Immature natural killer cell (primary cell): ENCODE results near the gene CCDC137. TPM values are rescaled to one million over a fixed set of nuclear protein-coding genes. Genes with fewer than 3 reads are reported as not detected.
A peak's percentile ranks its signal among the peaks of the same experiment; 100 is the strongest.

Source experiments
- DNase-seq, 3 donors: peaks; one replicate each; pipeline ENCODE4 v3.0.0; 2022; ENCODE audit warnings: mixed read lengths in 1 of 3
- H3K27ac Mint-ChIP-seq, 6 donors: one replicate each; pipeline ENCODE4 v1.8.0; 2020; ENCODE audit warnings: mixed read lengths in 6 of 6, mild to moderate bottlenecking in 5 of 6, inconsistent platforms in 4 of 6, moderate library complexity in 3 of 6
- H3K27me3 Mint-ChIP-seq, 3 donors: one replicate each; pipeline ENCODE4 v1.8.0; 2020 to 2021; ENCODE audit warnings: low read depth in 3 of 3, mild to moderate bottlenecking in 3 of 3, mixed read lengths in 3 of 3, moderate library complexity in 3 of 3, inconsistent platforms in 1 of 3
- H3K36me3 Mint-ChIP-seq, 3 donors: one replicate each; pipeline ENCODE4 v1.8.0; 2020; ENCODE audit warnings: mixed read lengths in 3 of 3, inconsistent platforms in 2 of 3, mild to moderate bottlenecking in 2 of 3
- H3K4me1 Mint-ChIP-seq, 2 donors: one replicate each; pipeline ENCODE4 v1.8.0; 2020; ENCODE audit warnings: inconsistent platforms in 2 of 2, mild to moderate bottlenecking in 2 of 2, mixed read lengths in 2 of 2, moderate library complexity in 1 of 2
- H3K4me3 Mint-ChIP-seq, 5 donors: one replicate each; pipeline ENCODE4 v1.8.0; 2020; ENCODE audit warnings: mild to moderate bottlenecking in 5 of 5, mixed read lengths in 5 of 5, inconsistent platforms in 3 of 5, moderate library complexity in 3 of 5
- H3K9me3 Mint-ChIP-seq, 6 donors: one replicate each; pipeline ENCODE4 v1.8.0; 2020; ENCODE audit warnings: mild to moderate bottlenecking in 6 of 6, mixed read lengths in 6 of 6, inconsistent platforms in 4 of 6, moderate library complexity in 3 of 6
- polyA plus RNA-seq, 3 donors: library from polyadenylated mRNA; unstranded; fragments of 300-500 nt; fragmentation: Illumina TruSeq; gene quantifications; one replicate each; pipeline ENCODE4 v1.2.3, GENCODE V29; 2021

The CCDC137 gene
- polyA plus RNA-seq, 3 donors from 2014 or later = 1.8 to 21.7 (median 6.1) TPM

DNA sequence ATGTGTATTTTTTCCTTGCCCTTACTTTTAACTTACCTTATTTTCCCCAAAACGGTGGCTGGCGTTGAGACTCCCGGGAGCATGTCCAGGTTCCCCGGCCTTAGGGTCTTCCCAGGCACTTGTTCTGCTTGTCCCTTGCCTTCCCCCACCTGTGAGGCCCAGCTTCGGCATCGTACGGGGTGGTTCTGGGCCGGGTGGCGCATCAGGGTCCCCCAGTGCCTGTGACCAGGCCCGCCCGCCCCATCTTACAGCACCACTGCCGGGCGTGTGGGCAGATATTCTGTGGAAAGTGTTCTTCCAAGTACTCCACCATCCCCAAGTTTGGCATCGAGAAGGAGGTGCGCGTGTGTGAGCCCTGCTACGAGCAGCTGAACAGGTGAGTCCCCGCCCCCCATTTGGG lies 24.7 kb downstream of the CCDC137 start:
- no peaks in the 10 kb centered on the region for H3K9me3 Mint-ChIP-seq
- peaks cover 2 to 6% (median 5%) of the 10 kb centered on the region in 3 donors for H3K36me3 Mint-ChIP-seq
- no peak overlapping the region for H3K4me3 Mint-ChIP-seq
- DNase-seq = no peak
- H3K27ac Mint-ChIP-seq = no peak overlapping the region
- H3K4me1 Mint-ChIP-seq = peaks cover 3 to 13% of the 10 kb centered on the region in 2 donors
- peaks cover 2 to 10% (median 3%) of the 10 kb centered on the region in 3 donors for H3K27me3 Mint-ChIP-seq

- DNase-seq = no peak
- Mint-ChIP-seq H3K4me1 (peaks cover 0 to 11% of the 10 kb centered on the region in 2 donors), H3K27me3 (peaks cover 1 to 10% (median 2%) of the 10 kb centered on the region in 3 donors), H3K4me3 (no peak overlapping the region), H3K27ac (no peak overlapping the region), H3K36me3 (peaks cover 0 to 5% (median 4%) of the 10 kb centered on the region in 3 donors), H3K9me3 (no peaks in the 10 kb centered on the region)
Measured at GRCh38 chr17:81691608-81692007, 25.1 kb downstream of the CCDC137 start.

- no peaks in the 10 kb centered on the region for H3K9me3 Mint-ChIP-seq
- no peak overlapping the region for H3K4me3 Mint-ChIP-seq
- peaks cover 0 to 6% of the 10 kb centered on the region in 2 donors for H3K4me1 Mint-ChIP-seq
- H3K36me3 Mint-ChIP-seq = peaks cover 0 to 14% (median 4%) of the 10 kb centered on the region in 3 donors
- peaks cover 2 to 10% (median 3%) of the 10 kb centered on the region in 3 donors for H3K27me3 Mint-ChIP-seq
- no peak overlapping the region for H3K27ac Mint-ChIP-seq
- DNase-seq = no peak
Measured at GRCh38 chr17:81693509-81694210, 27.1 kb downstream of the CCDC137 start.

GRCh38 chr17:81694810-81695209 lies 28.3 kb downstream of the CCDC137 start:
- H3K36me3 Mint-ChIP-seq = peaks cover 0 to 14% (median 0%) of the 10 kb centered on the region in 3 donors
- H3K27ac Mint-ChIP-seq = no peak overlapping the region
- H3K4me3 Mint-ChIP-seq = no peak overlapping the region
- DNase-seq = no peak
- no peaks in the 10 kb centered on the region for H3K9me3 Mint-ChIP-seq
- peaks cover 2 to 6% (median 3%) of the 10 kb centered on the region in 3 donors for H3K27me3 Mint-ChIP-seq
- H3K4me1 Mint-ChIP-seq = no peaks in the 10 kb centered on the region

DNA sequence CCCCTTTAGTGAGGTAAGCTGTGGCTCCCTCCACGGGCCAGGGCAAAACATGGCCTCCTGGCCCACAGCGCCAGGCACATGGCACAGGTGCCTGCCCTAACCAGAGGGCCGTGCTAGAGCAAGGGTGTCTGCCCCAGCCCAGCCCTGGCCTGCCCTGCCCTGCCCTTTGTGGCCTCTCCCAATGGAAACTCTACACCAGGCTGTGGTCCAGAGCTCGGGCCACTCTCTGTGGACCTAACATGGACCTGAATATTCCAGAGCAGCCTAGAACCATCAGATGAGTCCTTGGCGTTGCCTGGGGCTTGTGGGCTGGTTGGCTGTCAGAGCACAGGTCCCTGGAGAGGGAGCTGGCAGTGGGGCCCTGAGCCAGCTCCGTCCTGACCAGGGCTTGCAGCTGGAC lies 28.7 kb downstream of the CCDC137 start:
- Mint-ChIP-seq H3K4me3 (no peak overlapping the region), H3K27ac (no peak overlapping the region), H3K27me3 (peaks cover 2 to 3% (median 3%) of the 10 kb centered on the region in 3 donors), H3K9me3 (no peaks in the 10 kb centered on the region), H3K36me3 (peaks cover 0 to 14% (median 0%) of the 10 kb centered on the region in 3 donors), H3K4me1 (no peaks in the 10 kb centered on the region)
- no peak for DNase-seq

- Mint-ChIP-seq H3K4me3 (no peak overlapping the region), H3K4me1 (peaks cover under 1 to 1% of the 10 kb centered on the region in 2 donors), H3K27me3 (peaks cover 2 to 4% (median 3%) of the 10 kb centered on the region in 3 donors), H3K9me3 (no peaks in the 10 kb centered on the region), H3K27ac (no peak overlapping the region), H3K36me3 (peaks cover 0 to 14% (median 0%) of the 10 kb centered on the region in 3 donors)
- DNase-seq = no peak
Measured at GRCh38 chr17:81695801-81696200, 29.3 kb downstream of the CCDC137 start.

DNA sequence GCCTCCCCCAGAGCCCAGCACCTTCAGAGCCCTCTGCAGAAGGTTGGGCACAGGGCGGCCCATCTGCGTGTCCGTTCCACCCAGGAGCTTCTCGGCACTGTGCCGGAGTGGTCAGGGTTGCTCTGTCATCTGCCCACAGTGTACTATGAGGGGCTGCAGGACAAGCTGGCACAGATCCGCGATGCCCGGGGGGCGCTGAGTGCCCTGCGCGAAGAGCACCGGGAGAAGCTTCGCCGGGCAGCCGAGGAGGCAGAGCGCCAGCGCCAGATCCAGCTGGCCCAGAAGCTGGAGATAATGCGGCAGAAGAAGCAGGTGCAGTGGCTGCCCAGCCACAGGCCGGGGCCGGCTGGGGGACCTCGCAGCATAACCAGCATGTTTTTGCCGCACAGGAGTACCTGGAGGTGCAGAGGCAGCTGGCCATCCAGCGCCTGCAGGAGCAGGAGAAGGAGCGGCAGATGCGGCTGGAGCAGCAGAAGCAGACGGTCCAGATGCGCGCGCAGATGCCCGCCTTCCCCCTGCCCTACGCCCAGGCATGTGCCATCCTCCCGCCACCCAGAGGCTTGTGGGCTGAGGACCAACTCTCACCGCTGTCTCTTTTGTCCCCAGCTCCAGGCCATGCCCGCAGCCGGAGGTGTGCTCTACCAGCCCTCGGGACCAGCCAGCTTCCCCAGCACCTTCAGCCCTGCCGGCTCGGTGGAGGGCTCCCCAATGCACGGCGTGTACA lies 29.8 kb downstream of the CCDC137 start:
- Mint-ChIP-seq H3K9me3 (no peaks in the 10 kb centered on the region), H3K36me3 (peaks cover 0 to 14% (median 0%) of the 10 kb centered on the region in 3 donors), H3K4me3 (no peak overlapping the region), H3K4me1 (peaks cover 5 to 6% of the 10 kb centered on the region in 2 donors), H3K27ac (no peak overlapping the region), H3K27me3 (peaks cover 2 to 5% (median 3%) of the 10 kb centered on the region in 3 donors)
- no peak for DNase-seq

DNA sequence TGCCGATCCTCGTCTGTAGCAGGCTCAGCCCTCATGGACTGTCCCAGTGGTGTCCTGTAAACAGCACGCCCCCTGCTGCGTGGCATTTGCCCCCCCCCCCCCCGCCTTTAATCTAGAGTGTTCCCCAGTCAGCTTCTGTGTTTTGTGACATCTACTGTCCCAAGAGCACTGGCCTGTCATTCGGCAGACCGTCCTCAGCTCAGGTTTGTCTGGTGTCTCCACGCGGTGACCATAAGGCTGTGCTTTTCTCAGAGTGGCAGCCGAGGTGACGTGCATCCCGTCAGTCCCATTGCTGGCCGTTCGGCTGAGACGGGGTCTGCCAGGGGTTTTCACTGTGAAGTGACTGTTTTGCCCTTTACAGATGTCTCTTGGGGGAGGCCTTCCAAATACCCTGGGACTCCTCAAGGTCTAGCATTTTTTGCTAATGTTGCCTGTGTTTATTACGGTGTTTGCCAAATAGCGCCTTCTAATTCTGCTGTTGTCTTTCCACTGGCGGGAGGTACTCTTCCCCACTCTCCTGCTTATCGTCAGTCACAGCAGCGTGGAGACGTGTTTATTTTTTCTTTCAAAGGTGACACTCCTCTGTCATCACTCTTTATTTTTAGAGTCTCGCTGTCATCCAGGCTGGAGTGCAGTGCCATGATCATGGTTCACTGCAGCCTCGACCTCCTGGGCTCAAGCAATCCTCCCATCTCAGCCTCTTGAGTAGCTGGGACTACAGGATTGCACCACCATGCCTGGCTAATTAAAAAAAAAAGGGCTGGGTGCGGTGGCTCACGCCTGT lies 30.9 kb downstream of the CCDC137 start:
- Mint-ChIP-seq H3K4me3 (no peak overlapping the region), H3K4me1 (peaks cover 12 to 13% of the 10 kb centered on the region in 2 donors), H3K9me3 (no peaks in the 10 kb centered on the region), H3K27me3 (peaks cover 5% of the 10 kb centered on the region in 3 donors), H3K36me3 (peaks cover 0 to 10% (median 0%) of the 10 kb centered on the region in 3 donors), H3K27ac (peak overlapping the region in 5 of 6 donors; percentile 17 to 60 (median 53))
- DNase-seq = no peak

GRCh38 chr17:81700353-81701287 lies 34.1 kb downstream of the CCDC137 start:
- Mint-ChIP-seq H3K4me1 (peaks cover 18 to 22% of the 10 kb centered on the region in 2 donors), H3K27ac (peak overlapping the region; percentile 34 to 98 (median 71)), H3K4me3 (peak overlapping the region in 4 of 5 donors; percentile 21 to 40 (median 22)), H3K9me3 (no peaks in the 10 kb centered on the region), H3K27me3 (peaks cover 8 to 13% (median 8%) of the 10 kb centered on the region in 3 donors), H3K36me3 (peaks cover 1 to 14% (median 3%) of the 10 kb centered on the region in 3 donors)
- no peak for DNase-seq

DNA sequence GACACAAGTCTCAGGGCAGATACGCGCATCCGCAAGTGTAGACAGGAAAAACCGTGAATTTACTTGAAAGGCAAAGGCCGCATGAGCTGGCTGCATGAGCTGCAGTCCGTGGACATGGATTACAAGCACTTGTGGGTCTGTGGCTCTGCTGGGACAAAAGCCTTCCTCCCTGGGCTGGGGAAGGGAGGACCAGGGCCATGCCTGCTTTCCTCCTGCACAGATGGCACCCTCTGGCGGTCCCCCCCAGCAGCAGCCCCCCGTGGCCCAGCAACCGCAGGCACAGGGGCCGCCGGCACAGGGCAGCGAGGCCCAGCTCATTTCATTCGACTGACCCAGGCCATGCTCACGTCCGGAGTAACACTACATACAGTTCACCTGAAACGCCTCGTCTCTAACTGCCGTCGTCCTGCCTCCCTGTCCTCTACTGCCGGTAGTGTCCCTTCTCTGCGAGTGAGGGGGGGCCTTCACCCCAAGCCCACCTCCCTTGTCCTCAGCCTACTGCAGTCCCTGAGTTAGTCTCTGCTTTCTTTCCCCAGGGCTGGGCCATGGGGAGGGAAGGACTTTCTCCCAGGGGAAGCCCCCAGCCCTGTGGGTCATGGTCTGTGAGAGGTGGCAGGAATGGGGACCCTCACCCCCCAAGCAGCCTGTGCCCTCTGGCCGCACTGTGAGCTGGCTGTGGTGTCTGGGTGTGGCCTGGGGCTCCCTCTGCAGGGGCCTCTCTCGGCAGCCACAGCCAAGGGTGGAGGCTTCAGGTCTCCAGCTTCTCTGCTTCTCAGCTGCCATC lies 34.9 kb downstream of the CCDC137 start:
- DNase-seq = no peak
- H3K36me3 Mint-ChIP-seq = peaks cover 3 to 18% (median 5%) of the 10 kb centered on the region in 3 donors
- H3K4me1 Mint-ChIP-seq = peaks cover 22% of the 10 kb centered on the region in 2 donors

GRCh38 chr17:81702934-81703746 lies 36.6 kb downstream of the CCDC137 start, which contains the start of gene MRPL12:
TSS of gene MRPL12 (plus strand) at chr17:81703367. CDS start at chr17:81703502, 135 bp downstream.
- peak within 1 kb of the TSS; percentile 93 to 98 (median 96) for H3K27ac Mint-ChIP-seq
- no peaks in the 10 kb centered on the region for H3K9me3 Mint-ChIP-seq
- DNase-seq = peak; percentile 90 to 92 (median 91)
- H3K27me3 Mint-ChIP-seq = peaks cover 6 to 19% (median 10%) of the 10 kb centered on the region in 3 donors
- H3K36me3 Mint-ChIP-seq = peaks cover 3 to 12% (median 5%) of the 10 kb centered on the region in 3 donors
- H3K4me1 Mint-ChIP-seq = peaks cover 22% of the 10 kb centered on the region in 2 donors
- H3K4me3 Mint-ChIP-seq = peak within 1 kb of the TSS; percentile 88 to 94 (median 92)

More for the DNA sequence above, 34.9 kb downstream of the CCDC137 start:
- peak overlapping the region; percentile 32 to 94 (median 88) for H3K4me3 Mint-ChIP-seq
- no peaks in the 10 kb centered on the region for H3K9me3 Mint-ChIP-seq
- H3K27ac Mint-ChIP-seq = peak overlapping the region; percentile 93 to 98 (median 96)
- H3K27me3 Mint-ChIP-seq = peaks cover 8 to 19% (median 10%) of the 10 kb centered on the region in 3 donors
